H1 (cell line): ENCODE results near the gene P3H2.

Experiments used
- CBX8 ChIP-seq: fragments of 300-800, 300-1000 bp; sonication (generic); IDR thresholded peaks from 2 replicates; pipeline ENCODE4 v1.7.1; 2016; ENCODE audit warnings: low read depth, low read length, borderline replicate concordance
- CHD2 ChIP-seq: IDR thresholded peaks from 2 replicates; pipeline ENCODE4 v1.6.1; 2012; ENCODE audit warnings: low read length, improper control_type of control experiment
- CTCF ChIP-seq, 3 experiments: IDR thresholded peaks; 1 replicate in 2 of 3; 2 replicates in 1 of 3; pipeline versions ENCODE4 v1.5.1 to v1.6.1; 2011; ENCODE audit warnings: low read length in 3 of 3, mild to moderate bottlenecking in 3 of 3, inconsistent platforms in 2 of 3, low read depth in 1 of 3, moderate library complexity in 1 of 3; ENCODE audit not compliant: insufficient read depth in 1 of 3; ENCODE audit errors: control extremely low read depth in 1 of 3
- EP300 ChIP-seq, 2 experiments: IDR thresholded peaks; 1 replicate in 1 of 2; 2 replicates in 1 of 2; pipeline ENCODE4 v1.6.1; 2011 to 2012; ENCODE audit warnings: low read depth in 2 of 2, low read length in 2 of 2, mild to moderate bottlenecking in 2 of 2, borderline replicate concordance in 1 of 2, inconsistent platforms in 1 of 2, moderate library complexity in 1 of 2
- EZH2 ChIP-seq: fragments of 200-600 bp; sonication (generic); IDR thresholded peaks from 2 replicates; pipeline ENCODE4 v1.7.1; 2012; ENCODE audit warnings: low read depth, mild to moderate bottlenecking, moderate library complexity, low read length, inconsistent platforms; ENCODE audit not compliant: severe bottlenecking
- JUND ChIP-seq: IDR thresholded peaks from 2 replicates; pipeline ENCODE4 v1.6.1; 2011; ENCODE audit warnings: mild to moderate bottlenecking, improper control_type of control experiment, low read length
- MAX ChIP-seq: IDR thresholded peaks from 2 replicates; pipeline ENCODE4 v1.6.1; 2012; ENCODE audit warnings: inconsistent platforms
- POLR2A ChIP-seq, 2 experiments: IDR thresholded peaks; 1 replicate in 1 of 2; 2 replicates in 1 of 2; pipeline ENCODE4 v1.6.1; 2011; ENCODE audit warnings: low read depth in 2 of 2, low read length in 2 of 2, mild to moderate bottlenecking in 2 of 2; ENCODE audit errors: control extremely low read depth in 1 of 2
- POLR2AphosphoS5 ChIP-seq: IDR thresholded peaks from 2 replicates; pipeline ENCODE4 v1.6.1; 2011; ENCODE audit warnings: low read depth, low read length
- RFX5 ChIP-seq: IDR thresholded peaks from 2 replicates; pipeline ENCODE4 v1.6.1; 2011; ENCODE audit warnings: low read depth, low read length, improper control_type of control experiment, borderline replicate concordance
- YY1 ChIP-seq: IDR thresholded peaks from 2 replicates; pipeline ENCODE4 v1.6.1; 2011; ENCODE audit warnings: low read depth, mild to moderate bottlenecking, low read length
- TF ChIP-seq, protein P1 (sequence below): IDR thresholded peaks from 2 replicates; pipeline ENCODE4 v1.6.1; 2012; ENCODE audit warnings: inconsistent platforms
- TF ChIP-seq, protein P2 (sequence below): IDR thresholded peaks from 2 replicates; pipeline ENCODE4 v1.6.1; 2011; ENCODE audit warnings: low read length, improper control_type of control experiment

DNA sequence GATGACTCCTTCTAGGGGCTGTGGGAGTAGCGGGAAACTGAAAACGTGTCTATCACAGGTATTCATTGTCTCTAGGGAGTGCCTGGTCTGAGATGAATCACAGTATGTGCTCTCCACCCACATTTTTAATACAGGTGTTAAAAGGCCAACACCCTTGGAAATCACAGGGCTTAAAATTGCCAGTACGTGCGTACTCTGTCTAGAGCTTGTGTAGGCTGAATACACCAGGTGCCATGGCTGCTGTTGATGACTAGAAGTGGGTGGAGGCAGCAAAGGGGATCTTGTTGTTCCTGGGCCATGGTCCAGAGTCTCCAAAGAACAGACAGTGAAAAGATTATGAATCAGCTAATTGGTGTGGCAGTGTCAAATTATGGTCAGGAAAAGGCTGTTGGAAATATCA, 35.1 kb upstream of the P3H2 start:
- no peak for TF ChIP-seq POLR2A (IDR thresholded peaks at IDR 0.05; ENCODE audit: control extremely low read depth in 1 of 2, low read depth in 2 of 2, low read length in 2 of 2)
- TF ChIP-seq, protein P1, sequence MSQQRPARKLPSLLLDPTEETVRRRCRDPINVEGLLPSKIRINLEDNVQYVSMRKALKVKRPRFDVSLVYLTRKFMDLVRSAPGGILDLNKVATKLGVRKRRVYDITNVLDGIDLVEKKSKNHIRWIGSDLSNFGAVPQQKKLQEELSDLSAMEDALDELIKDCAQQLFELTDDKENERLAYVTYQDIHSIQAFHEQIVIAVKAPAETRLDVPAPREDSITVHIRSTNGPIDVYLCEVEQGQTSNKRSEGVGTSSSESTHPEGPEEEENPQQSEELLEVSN: no peak
- TF ChIP-seq EZH2: no peak
- no peak for TF ChIP-seq CTCF (IDR thresholded peaks at IDR 0.05; ENCODE audit: control extremely low read depth in 1 of 3, insufficient read depth in 1 of 3, low read depth in 1 of 3, low read length in 3 of 3)
- no peak for TF ChIP-seq EP300 (IDR thresholded peaks at IDR 0.05; ENCODE audit: borderline replicate concordance in 1 of 2, low read depth in 2 of 2, low read length in 2 of 2)
- no peak for TF ChIP-seq CHD2
- TF ChIP-seq MAX: no peak
- no peak for TF ChIP-seq JUND
- no peak for TF ChIP-seq POLR2AphosphoS5
- no peak for TF ChIP-seq CBX8
- TF ChIP-seq, protein P2, sequence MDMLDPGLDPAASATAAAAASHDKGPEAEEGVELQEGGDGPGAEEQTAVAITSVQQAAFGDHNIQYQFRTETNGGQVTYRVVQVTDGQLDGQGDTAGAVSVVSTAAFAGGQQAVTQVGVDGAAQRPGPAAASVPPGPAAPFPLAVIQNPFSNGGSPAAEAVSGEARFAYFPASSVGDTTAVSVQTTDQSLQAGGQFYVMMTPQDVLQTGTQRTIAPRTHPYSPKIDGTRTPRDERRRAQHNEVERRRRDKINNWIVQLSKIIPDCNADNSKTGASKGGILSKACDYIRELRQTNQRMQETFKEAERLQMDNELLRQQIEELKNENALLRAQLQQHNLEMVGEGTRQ: no peak
- no peak for TF ChIP-seq YY1
- TF ChIP-seq RFX5: no peak
